ENCODE results near the gene TLN1.

GRCh38 chr9:35719546-35719945, 12.4 kb downstream of the TLN1 start:
- no peak for TF ChIP-seq CTCF (IDR thresholded peaks at IDR 0.05)
- no peak for TF ChIP-seq POLR2A (IDR thresholded peaks at IDR 0.05)

All from prostate gland (tissue), 2 donors.